K562 (cell line): ENCODE measurements around the gene KRTAP4-7.

ENCODE experiments used
- CHD2 ChIP-seq: IDR thresholded peaks from 2 replicates; pipeline ENCODE4 v1.6.1; 2011; ENCODE audit warnings: low read depth, low read length
- CREB5 ChIP-seq: fragments of 250-450 bp; sonication (Bioruptor Pico); IDR thresholded peaks from 2 replicates; pipeline ENCODE4 v1.5.0; 2020; ENCODE audit warnings: mild to moderate bottlenecking
- ZBTB1 ChIP-seq: sonication (generic); formaldehyde crosslinking; IDR thresholded peaks from 2 replicates; pipeline ENCODE4 v1.8.1; 2023; ENCODE audit warnings: missing genetic modification reagents, low read depth, mild to moderate bottlenecking, borderline replicate concordance
- ZNF655 ChIP-seq: fragments of 250-450 bp; sonication (Bioruptor Pico); IDR thresholded peaks from 2 replicates; pipeline ENCODE4 v1.5.0; 2021

DNA sequence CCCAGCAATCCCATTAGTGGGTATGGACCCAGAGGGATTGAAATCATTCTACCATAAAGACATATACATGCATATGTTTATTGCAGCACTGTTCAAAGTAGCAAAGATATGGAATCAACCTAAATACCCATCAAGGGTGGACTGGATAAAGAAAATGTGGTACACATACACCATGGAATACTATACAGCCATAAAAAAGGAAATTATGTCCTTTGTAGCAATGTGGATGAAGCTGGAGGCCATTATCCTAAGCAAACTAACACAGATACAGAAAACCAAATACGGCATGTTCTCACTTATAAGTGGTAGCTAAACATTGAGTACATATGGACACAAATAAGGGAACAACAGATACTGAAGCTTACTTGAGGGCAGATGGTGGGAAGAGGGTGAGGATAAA is 26.4 kb upstream of the KRTAP4-7 start:
- TF ChIP-seq CHD2 (no peak), ZBTB1 (no peak), ZNF655 (CRISPR knock-in tag) (no peak), CREB5 (CRISPR knock-in tag) (no peak)
